Body of pancreas (tissue), 4 donors: ENCODE data around the gene PTPRN2.

Source experiments
- POLR2A ChIP-seq, 3 donors: fragments of 450-650 bp; IDR thresholded peaks; one replicate each; pipeline ENCODE4 v1.6.1; 2016; ENCODE audit warnings: antibody characterized with exemption in 3 of 3, mild to moderate bottlenecking in 2 of 3
- TF ChIP-seq, protein P1 (sequence below), 7 experiments: fragments of 450-650 bp in 4 of 7; fragments of 200-600 bp in 3 of 7; sonication (generic) in 3 of 7; IDR thresholded peaks; one replicate each; pipeline ENCODE4 v1.5.1; 2016 to 2019; ENCODE audit warnings: antibody characterized with exemption in 7 of 7

DNA sequence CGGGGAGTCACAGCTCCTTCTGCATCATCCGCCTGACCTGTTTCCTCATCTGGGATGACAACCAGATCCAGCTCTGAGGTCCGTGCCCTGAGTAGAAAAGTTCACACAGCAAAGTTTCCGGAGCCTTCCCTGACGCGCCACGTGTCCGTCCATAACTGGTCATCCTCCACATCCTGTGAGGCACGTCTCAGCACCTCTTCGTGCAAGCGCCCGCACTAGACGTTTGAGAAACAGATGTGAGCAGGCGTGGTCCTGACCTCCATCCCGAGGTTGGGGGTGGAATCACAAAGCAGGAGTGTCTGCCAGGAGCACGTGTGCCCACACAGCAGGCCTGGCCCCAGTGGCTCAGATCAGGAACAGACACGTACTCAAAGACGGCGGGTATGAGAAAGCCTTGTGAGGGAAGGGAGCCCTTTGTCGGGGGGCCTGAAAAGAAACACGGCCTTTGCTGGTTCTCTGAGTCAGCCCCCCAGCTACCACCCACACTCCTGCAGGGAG, 730.0 kb downstream of the PTPRN2 start:
- TF ChIP-seq, protein P1, sequence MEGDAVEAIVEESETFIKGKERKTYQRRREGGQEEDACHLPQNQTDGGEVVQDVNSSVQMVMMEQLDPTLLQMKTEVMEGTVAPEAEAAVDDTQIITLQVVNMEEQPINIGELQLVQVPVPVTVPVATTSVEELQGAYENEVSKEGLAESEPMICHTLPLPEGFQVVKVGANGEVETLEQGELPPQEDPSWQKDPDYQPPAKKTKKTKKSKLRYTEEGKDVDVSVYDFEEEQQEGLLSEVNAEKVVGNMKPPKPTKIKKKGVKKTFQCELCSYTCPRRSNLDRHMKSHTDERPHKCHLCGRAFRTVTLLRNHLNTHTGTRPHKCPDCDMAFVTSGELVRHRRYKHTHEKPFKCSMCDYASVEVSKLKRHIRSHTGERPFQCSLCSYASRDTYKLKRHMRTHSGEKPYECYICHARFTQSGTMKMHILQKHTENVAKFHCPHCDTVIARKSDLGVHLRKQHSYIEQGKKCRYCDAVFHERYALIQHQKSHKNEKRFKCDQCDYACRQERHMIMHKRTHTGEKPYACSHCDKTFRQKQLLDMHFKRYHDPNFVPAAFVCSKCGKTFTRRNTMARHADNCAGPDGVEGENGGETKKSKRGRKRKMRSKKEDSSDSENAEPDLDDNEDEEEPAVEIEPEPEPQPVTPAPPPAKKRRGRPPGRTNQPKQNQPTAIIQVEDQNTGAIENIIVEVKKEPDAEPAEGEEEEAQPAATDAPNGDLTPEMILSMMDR (IDR thresholded peaks at IDR 0.05) = no peak
- no peak for TF ChIP-seq POLR2A (IDR thresholded peaks at IDR 0.05)
